HepG2 (cell line): Measurements from ENCODE around the gene SGTB. TPM values are rescaled to one million over a fixed set of nuclear protein-coding genes. Genes with fewer than 3 reads are reported as not detected.

ENCODE experiments used
- CENPBD1 ChIP-seq: sonication (generic); formaldehyde crosslinking; IDR thresholded peaks from 2 replicates; pipeline ENCODE4 v1.8.0; 2022; ENCODE audit warnings: missing genetic modification reagents, low read depth, mild to moderate bottlenecking, borderline replicate concordance
- MNT ChIP-seq: fragments of 450-650 bp; IDR thresholded peaks from 2 replicates; pipeline ENCODE4 v1.6.1; 2016
- PRDM4 ChIP-seq: sonication (generic); formaldehyde crosslinking; IDR thresholded peaks from 2 replicates; pipeline ENCODE4 v1.9.0; 2021; ENCODE audit warnings: missing genetic modification reagents, borderline replicate concordance
- RBM22 ChIP-seq: fragments of 200-400 bp; formaldehyde crosslinking; optimal IDR thresholded peaks from 2 replicates; pipeline ENCODE3; 2017; ENCODE audit warnings: mild to moderate bottlenecking, low read length, moderate library complexity
- ZNF280D ChIP-seq: sonication (generic); formaldehyde crosslinking; IDR thresholded peaks from 2 replicates; pipeline ENCODE4 v1.5.1; 2020; ENCODE audit warnings: mild to moderate bottlenecking, missing genetic modification reagents
- ZNF496 ChIP-seq: sonication (generic); formaldehyde crosslinking; IDR thresholded peaks from 2 replicates; pipeline ENCODE4 v1.8.1; 2023; ENCODE audit warnings: mild to moderate bottlenecking, moderate library complexity, missing genetic modification reagents; ENCODE audit not compliant: insufficient replicate concordance
- ZNF501 ChIP-seq: sonication (generic); formaldehyde crosslinking; IDR thresholded peaks from 2 replicates; pipeline ENCODE4 v1.5.1; 2020; ENCODE audit warnings: mild to moderate bottlenecking, moderate library complexity, missing genetic modification reagents
- polyA plus RNA-seq, 8 experiments: library from polyadenylated mRNA; depleted of rRNA in 3 of 8; stranded (reverse) in 7 of 8; unstranded in 1 of 8; fragments of >200 nt; fragmentation: Illumina TruSeq in 4 of 8; extraction: Trizol in 4 of 8; gene quantifications; 2 replicates each; pipeline versions ENCODE4 v1.2.1 to v1.2.3, GENCODE V29; 2011 to 2016; ENCODE audit warnings: low read depth in 4 of 8, missing spikeins in 1 of 8, mixed read lengths in 1 of 8; ENCODE audit not compliant: insufficient read depth in 1 of 8
- total RNA-seq, 5 experiments: library from RNA; depleted of rRNA; stranded (reverse); fragments of >200 nt; fragmentation: Illumina TruSeq; extraction: Trizol; gene quantifications; 2 replicates each; pipeline ENCODE4 v1.2.3, GENCODE V29; 2016; ENCODE audit warnings: low read depth in 1 of 5
- TF ChIP-seq, protein P1 (sequence below): sonication (generic); formaldehyde crosslinking; IDR thresholded peaks from 2 replicates; pipeline ENCODE4 v1.4.0; 2020; ENCODE audit warnings: mild to moderate bottlenecking, missing genetic modification reagents, borderline replicate concordance
- TF ChIP-seq, protein P2 (sequence below): sonication (generic); formaldehyde crosslinking; IDR thresholded peaks from 2 replicates; pipeline ENCODE4 v1.5.0; 2020; ENCODE audit warnings: mild to moderate bottlenecking, missing genetic modification reagents

The SGTB gene
- total and polyA plus RNA-seq, 2 of the 13 experiments (the other 11 are each of a cell fraction or from before 2014, with no cell fraction given): 5.2 to 11.2 TPM

DNA sequence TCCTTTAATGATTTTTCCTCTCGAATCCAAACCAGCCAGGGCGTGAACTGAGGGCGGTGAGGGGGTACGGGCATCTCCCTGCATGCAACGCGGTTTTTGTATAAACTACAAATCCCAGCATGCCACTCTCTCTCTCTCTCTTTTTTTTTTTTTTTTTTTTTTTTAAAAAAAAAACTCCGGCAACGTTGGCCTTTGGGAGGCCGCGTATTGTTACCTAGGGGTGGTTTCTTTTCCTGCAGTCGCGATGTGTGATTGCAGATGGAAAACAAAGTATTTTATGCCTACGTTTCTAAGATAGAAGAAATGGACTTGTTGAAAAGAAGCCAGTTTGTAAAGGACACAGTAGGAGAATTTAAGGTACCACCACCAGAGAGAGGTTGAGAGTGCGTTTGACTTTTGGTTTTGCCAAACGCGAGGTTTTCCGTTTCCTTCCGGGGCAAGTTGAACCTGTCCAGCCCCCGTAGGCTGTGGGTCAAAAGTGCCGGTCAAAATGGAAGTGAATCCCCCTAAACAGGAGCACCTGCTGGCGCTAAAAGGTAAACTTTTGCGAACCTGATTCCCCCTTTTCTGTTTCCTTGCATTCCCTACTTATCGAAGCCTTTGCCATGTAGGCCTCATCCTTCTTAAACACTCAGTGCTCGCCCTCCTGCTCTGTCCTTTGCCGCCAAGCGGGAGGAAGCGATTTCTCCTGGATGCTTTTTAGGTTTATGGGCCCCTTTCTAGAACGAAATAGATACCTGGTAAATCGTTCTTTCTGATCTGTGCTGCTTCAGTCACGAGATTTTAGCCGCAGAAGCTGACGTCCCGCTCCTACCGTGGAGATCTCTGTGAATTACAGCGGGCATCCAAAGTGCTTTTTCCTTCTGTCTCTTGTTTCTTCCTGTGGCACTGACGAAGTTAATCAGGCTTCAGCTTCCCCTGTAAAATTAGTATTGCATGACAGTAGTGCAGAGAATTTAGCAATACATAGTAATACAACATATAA lies 97.0 kb downstream of the SGTB start, which contains the start of the genes SHLD3 and TRAPPC13 (continued):
- TF ChIP-seq, protein P1, sequence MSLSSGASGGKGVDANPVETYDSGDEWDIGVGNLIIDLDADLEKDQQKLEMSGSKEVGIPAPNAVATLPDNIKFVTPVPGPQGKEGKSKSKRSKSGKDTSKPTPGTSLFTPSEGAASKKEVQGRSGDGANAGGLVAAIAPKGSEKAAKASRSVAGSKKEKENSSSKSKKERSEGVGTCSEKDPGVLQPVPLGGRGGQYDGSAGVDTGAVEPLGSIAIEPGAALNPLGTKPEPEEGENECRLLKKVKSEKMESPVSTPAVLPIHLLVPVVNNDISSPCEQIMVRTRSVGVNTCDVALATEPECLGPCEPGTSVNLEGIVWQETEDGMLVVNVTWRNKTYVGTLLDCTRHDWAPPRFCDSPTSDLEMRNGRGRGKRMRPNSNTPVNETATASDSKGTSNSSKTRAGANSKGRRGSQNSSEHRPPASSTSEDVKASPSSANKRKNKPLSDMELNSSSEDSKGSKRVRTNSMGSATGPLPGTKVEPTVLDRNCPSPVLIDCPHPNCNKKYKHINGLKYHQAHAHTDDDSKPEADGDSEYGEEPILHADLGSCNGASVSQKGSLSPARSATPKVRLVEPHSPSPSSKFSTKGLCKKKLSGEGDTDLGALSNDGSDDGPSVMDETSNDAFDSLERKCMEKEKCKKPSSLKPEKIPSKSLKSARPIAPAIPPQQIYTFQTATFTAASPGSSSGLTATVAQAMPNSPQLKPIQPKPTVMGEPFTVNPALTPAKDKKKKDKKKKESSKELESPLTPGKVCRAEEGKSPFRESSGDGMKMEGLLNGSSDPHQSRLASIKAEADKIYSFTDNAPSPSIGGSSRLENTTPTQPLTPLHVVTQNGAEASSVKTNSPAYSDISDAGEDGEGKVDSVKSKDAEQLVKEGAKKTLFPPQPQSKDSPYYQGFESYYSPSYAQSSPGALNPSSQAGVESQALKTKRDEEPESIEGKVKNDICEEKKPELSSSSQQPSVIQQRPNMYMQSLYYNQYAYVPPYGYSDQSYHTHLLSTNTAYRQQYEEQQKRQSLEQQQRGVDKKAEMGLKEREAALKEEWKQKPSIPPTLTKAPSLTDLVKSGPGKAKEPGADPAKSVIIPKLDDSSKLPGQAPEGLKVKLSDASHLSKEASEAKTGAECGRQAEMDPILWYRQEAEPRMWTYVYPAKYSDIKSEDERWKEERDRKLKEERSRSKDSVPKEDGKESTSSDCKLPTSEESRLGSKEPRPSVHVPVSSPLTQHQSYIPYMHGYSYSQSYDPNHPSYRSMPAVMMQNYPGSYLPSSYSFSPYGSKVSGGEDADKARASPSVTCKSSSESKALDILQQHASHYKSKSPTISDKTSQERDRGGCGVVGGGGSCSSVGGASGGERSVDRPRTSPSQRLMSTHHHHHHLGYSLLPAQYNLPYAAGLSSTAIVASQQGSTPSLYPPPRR (CRISPR knock-in tag): no peak
- TF ChIP-seq MNT (no peak), RBM22 (peak; percentile 19), ZNF280D (no peak; the same call in 1 of the 2 replicates), PRDM4 (CRISPR knock-in tag) (no peak), ZNF501 (CRISPR knock-in tag) (no peak), ZNF496 (CRISPR knock-in tag) (no peak), CENPBD1 (CRISPR knock-in tag) (peak; percentile 48; the same call in 1 of the 2 replicates)
- TF ChIP-seq, protein P2, sequence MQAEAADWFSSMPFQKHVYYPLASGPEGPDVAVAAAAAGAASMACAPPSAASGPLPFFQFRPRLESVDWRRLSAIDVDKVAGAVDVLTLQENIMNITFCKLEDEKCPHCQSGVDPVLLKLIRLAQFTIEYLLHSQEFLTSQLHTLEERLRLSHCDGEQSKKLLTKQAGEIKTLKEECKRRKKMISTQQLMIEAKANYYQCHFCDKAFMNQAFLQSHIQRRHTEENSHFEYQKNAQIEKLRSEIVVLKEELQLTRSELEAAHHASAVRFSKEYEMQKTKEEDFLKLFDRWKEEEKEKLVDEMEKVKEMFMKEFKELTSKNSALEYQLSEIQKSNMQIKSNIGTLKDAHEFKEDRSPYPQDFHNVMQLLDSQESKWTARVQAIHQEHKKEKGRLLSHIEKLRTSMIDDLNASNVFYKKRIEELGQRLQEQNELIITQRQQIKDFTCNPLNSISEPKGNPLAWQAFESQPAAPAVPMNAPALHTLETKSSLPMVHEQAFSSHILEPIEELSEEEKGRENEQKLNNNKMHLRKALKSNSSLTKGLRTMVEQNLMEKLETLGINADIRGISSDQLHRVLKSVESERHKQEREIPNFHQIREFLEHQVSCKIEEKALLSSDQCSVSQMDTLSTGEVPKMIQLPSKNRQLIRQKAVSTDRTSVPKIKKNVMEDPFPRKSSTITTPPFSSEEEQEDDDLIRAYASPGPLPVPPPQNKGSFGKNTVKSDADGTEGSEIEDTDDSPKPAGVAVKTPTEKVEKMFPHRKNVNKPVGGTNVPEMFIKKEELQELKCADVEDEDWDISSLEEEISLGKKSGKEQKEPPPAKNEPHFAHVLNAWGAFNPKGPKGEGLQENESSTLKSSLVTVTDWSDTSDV (CRISPR knock-in tag): 0 out of 2 replicates have a peak, but pooled peaks have one; percentile 38
